Measurements from ENCODE around the gene GIMAP2. TPM values are rescaled to one million over a fixed set of nuclear protein-coding genes. Genes with fewer than 3 reads are reported as not detected.

The GIMAP2 gene
- 1 to 10 TPM; 2.2 to 6.7 (median 3.2) TPM for total RNA-seq

- Histone ChIP-seq H3K4me3 (peak within 1 kb of the TSS; percentile 25 to 48 (median 44)), H3K9me3 (no peaks in the 10 kb centered on the region), H3K27ac (peak within 1 kb of the TSS; percentile 64 to 76 (median 68)), H3K4me1 (peaks cover 0 to 6% of the 10 kb centered on the region in 2 donors), H3K27me3 (no peaks in the 10 kb centered on the region), H3K36me3 (no peaks in the 10 kb centered on the region)
- in situ Hi-C loops (cut with MboI; ENCODE audit: low sequenced_read_pairs in 4 of 4): no loop called here
- TF ChIP-seq CTCF (IDR thresholded peaks at IDR 0.05 in 4 of 5, conservative IDR thresholded peaks at IDR 0.05 in 1 of 5): no peak
- TF ChIP-seq POLR2A (IDR thresholded peaks at IDR 0.05): no peak
- intact Hi-C loops (cut with DNase I; ENCODE audit: low total_unique reads): no loop called here
- DNase-seq (no peak), ATAC-seq (no peak)
Measured at GRCh38 chr7:150685219-150686029, at the start of gene GIMAP2. Gene GIMAP2 (plus strand): TSS chr7:150685706. CDS start chr7:150687060, 1,354 bp downstream.

GRCh38 chr7:150641854-150642253 is 43.7 kb upstream of the GIMAP2 start:
- no peak overlapping the region for H3K27ac ChIP-seq
- no peaks in the 10 kb centered on the region for H3K4me1 ChIP-seq
- no peak overlapping the region for H3K4me3 ChIP-seq
- no peaks in the 10 kb centered on the region for H3K9me3 ChIP-seq
- TF ChIP-seq CTCF (IDR thresholded peaks at IDR 0.05 in 4 of 5, conservative IDR thresholded peaks at IDR 0.05 in 1 of 5) (no peak), POLR2A (IDR thresholded peaks at IDR 0.05) (no peak)
- in situ Hi-C loops (cut with MboI; ENCODE audit: low sequenced_read_pairs in 4 of 4) (no loop called here), intact Hi-C loops (cut with DNase I; ENCODE audit: low total_unique reads) (no loop called here)
- DNase-seq (no peak), ATAC-seq (no peak)
- H3K27me3 ChIP-seq: no peaks in the 10 kb centered on the region
- no peaks in the 10 kb centered on the region for H3K36me3 ChIP-seq

GRCh38 chr7:150642926-150643325 is 42.6 kb upstream of the GIMAP2 start:
- no peaks in the 10 kb centered on the region for H3K9me3 ChIP-seq
- ATAC-seq (no peak), DNase-seq (no peak)
- intact Hi-C loops (cut with DNase I; ENCODE audit: low total_unique reads): no loop called here
- in situ Hi-C loops (cut with MboI; ENCODE audit: low sequenced_read_pairs in 4 of 4): no loop called here
- H3K27ac ChIP-seq: no peak overlapping the region
- no peaks in the 10 kb centered on the region for H3K36me3 ChIP-seq
- TF ChIP-seq POLR2A (IDR thresholded peaks at IDR 0.05) (no peak), CTCF (IDR thresholded peaks at IDR 0.05 in 4 of 5, conservative IDR thresholded peaks at IDR 0.05 in 1 of 5) (no peak)
- H3K4me3 ChIP-seq: no peak overlapping the region
- H3K27me3 ChIP-seq: no peaks in the 10 kb centered on the region
- no peaks in the 10 kb centered on the region for H3K4me1 ChIP-seq

- Histone ChIP-seq H3K9me3 (no peaks in the 10 kb centered on the region), H3K27ac (no peak overlapping the region), H3K36me3 (no peaks in the 10 kb centered on the region), H3K4me1 (no peaks in the 10 kb centered on the region), H3K4me3 (no peak overlapping the region), H3K27me3 (no peaks in the 10 kb centered on the region)
- ATAC-seq (no peak), DNase-seq (no peak)
- intact Hi-C loops (cut with DNase I; ENCODE audit: low total_unique reads) (no loop called here), in situ Hi-C loops (cut with MboI; ENCODE audit: low sequenced_read_pairs in 4 of 4) (no loop called here)
- no peak for TF ChIP-seq CTCF (IDR thresholded peaks at IDR 0.05 in 4 of 5, conservative IDR thresholded peaks at IDR 0.05 in 1 of 5)
- TF ChIP-seq POLR2A (IDR thresholded peaks at IDR 0.05): no peak
Measured at GRCh38 chr7:150645259-150646020, 40.1 kb upstream of the GIMAP2 start.
